Panc1 (cell line): ENCODE measurements around the gene FGGY. TPM values are rescaled to one million over a fixed set of nuclear protein-coding genes. Genes with fewer than 3 reads are reported as not detected.

Experiments used
- ATAC-seq: fragments of 200-7000 bp; cut with Tn5 transposase; 2 replicates; pipeline ENCODE4 v1.9.1; 2020; ENCODE audit warnings: mild to moderate bottlenecking, moderate library complexity
- BruUV-seq: library from RNA; stranded (reverse); fragments of 400-500 nt; replicated peaks from 2 replicates; lab custom pipeline; 2021; lab: Mats Ljungman, UMichigan
- CTCF ChIA-PET: fragments of 300-600 bp; sonication (Branson Sonifier 250); formaldehyde crosslinking; loops from one replicate; lab custom pipeline; 2022; ENCODE audit warnings: antibody characterized with exemption; lab: Charles Lee
- POLR2A ChIA-PET: fragments of 300-600 bp; sonication (Branson Sonifier 250); formaldehyde crosslinking; loops from one replicate; lab custom pipeline; 2022; ENCODE audit warnings: antibody characterized with exemption; lab: Charles Lee
- DNase-seq: peaks from one replicate; pipeline ENCODE4 v3.0.0-alpha.2; 2010; ENCODE audit warnings: low read depth, low spot score
- H3K27ac ChIP-seq: 2 replicates; pipeline ENCODE4 v1.5.1; 2011; ENCODE audit warnings: mild to moderate bottlenecking, low read length, inconsistent platforms
- H3K27me3 ChIP-seq: fragments of 200-500 bp; sonication (Bioruptor generic); 2 replicates; pipeline ENCODE4 v1.6.0; 2014; ENCODE audit warnings: low read length, inconsistent platforms; ENCODE audit not compliant: control insufficient read depth, insufficient read depth
- H3K36me3 ChIP-seq: fragments of 200-500 bp; sonication (Bioruptor generic); 2 replicates; pipeline ENCODE4 v1.5.1; 2014; ENCODE audit warnings: inconsistent platforms, mild to moderate bottlenecking, low read length, moderate library complexity; ENCODE audit not compliant: control insufficient read depth, insufficient read depth
- H3K4me1 ChIP-seq: 2 replicates; pipeline ENCODE4 v1.5.1; 2011; ENCODE audit warnings: inconsistent platforms, mild to moderate bottlenecking, low read length, moderate library complexity; ENCODE audit not compliant: control insufficient read depth, insufficient read depth
- H3K4me3 ChIP-seq, 2 experiments: 2 replicates each; pipeline ENCODE4 v1.5.1; 2011 to 2012; ENCODE audit warnings: low read depth in 2 of 2, low read length in 2 of 2, mild to moderate bottlenecking in 2 of 2, inconsistent platforms in 1 of 2, moderate library complexity in 1 of 2
- H3K9me3 ChIP-seq: fragments of 200-500 bp; sonication (Bioruptor generic); 2 replicates; pipeline ENCODE4 v1.5.1; 2014; ENCODE audit warnings: low read depth, mild to moderate bottlenecking, inconsistent platforms, low read length, moderate library complexity; ENCODE audit not compliant: control insufficient read depth, insufficient read depth
- POLR2AphosphoS5 ChIP-seq: IDR thresholded peaks from 2 replicates; pipeline ENCODE4 v1.6.1; 2012; ENCODE audit warnings: mild to moderate bottlenecking, low read depth, low read length, moderate library complexity
- SIN3A ChIP-seq: IDR thresholded peaks from 2 replicates; pipeline ENCODE4 v1.6.1; 2012; ENCODE audit warnings: low read depth, mild to moderate bottlenecking, low read length, moderate library complexity, borderline replicate concordance; ENCODE audit not compliant: insufficient read depth
- TCF7L2 ChIP-seq: IDR thresholded peaks from 2 replicates; pipeline ENCODE4 v1.6.1; 2011; ENCODE audit warnings: mild to moderate bottlenecking, low read depth, low read length, inconsistent platforms
- in situ Hi-C: cut with HindIII; loops from 2 replicates; pipeline ENCODE4 v1.10.0; 2016; ENCODE audit warnings: low sequenced_read_pairs, low pct_unique_long_range_greater_than_20kb
- intact Hi-C: fragments of 100-400 bp; cut with micrococcal nuclease; formaldehyde crosslinking; loops from one replicate; pipeline ENCODE4 v1.10.0; 2022; ENCODE audit not compliant: unreplicated experiment
- total RNA-seq: library from RNA; stranded (reverse); gene quantifications from one replicate; pipeline ENCODE4 v1.2.1, GENCODE V29; 2021; ENCODE audit not compliant: unreplicated experiment
- TF ChIP-seq, protein P1 (sequence below): fragments of 450-650 bp; IDR thresholded peaks from 2 replicates; pipeline ENCODE4 v1.5.1; 2017; ENCODE audit warnings: mild to moderate bottlenecking
- TF ChIP-seq, protein P2 (sequence below), 2 experiments: IDR thresholded peaks; 2 replicates each; pipeline ENCODE4 v1.6.1; 2011 to 2012; ENCODE audit warnings: low read depth in 2 of 2, control low read depth in 1 of 2, low read length in 1 of 2, mild to moderate bottlenecking in 1 of 2, moderate library complexity in 1 of 2; ENCODE audit not compliant: insufficient read depth in 1 of 2

FGGY gene
- total RNA-seq, 1 experiment from 2014 or later, result 15.5 TPM

DNA sequence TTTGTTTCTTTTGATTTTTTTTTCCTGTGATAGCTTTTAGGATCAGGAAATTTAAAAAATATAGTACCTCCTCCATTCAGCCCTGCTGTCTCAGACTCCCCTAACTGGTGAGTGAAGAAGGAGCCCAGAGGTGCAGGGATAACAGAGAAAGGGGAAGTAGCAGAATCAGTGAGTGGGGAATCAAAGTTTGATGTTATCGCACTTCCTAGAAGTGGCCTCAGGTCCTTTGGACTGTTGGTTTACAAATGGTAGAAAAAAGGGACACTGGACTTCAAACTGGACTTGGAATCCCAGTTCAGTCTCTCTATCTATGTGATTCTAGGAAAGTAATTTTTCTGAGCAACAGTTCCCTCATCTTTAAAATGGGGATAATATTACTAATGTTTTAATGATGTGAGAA lies 99.5 kb downstream of the FGGY start:
- TF ChIP-seq POLR2AphosphoS5, result no peak
- TF ChIP-seq, protein P1, sequence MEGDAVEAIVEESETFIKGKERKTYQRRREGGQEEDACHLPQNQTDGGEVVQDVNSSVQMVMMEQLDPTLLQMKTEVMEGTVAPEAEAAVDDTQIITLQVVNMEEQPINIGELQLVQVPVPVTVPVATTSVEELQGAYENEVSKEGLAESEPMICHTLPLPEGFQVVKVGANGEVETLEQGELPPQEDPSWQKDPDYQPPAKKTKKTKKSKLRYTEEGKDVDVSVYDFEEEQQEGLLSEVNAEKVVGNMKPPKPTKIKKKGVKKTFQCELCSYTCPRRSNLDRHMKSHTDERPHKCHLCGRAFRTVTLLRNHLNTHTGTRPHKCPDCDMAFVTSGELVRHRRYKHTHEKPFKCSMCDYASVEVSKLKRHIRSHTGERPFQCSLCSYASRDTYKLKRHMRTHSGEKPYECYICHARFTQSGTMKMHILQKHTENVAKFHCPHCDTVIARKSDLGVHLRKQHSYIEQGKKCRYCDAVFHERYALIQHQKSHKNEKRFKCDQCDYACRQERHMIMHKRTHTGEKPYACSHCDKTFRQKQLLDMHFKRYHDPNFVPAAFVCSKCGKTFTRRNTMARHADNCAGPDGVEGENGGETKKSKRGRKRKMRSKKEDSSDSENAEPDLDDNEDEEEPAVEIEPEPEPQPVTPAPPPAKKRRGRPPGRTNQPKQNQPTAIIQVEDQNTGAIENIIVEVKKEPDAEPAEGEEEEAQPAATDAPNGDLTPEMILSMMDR, result no peak
- Histone ChIP-seq H3K27ac (no peak overlapping the region), H3K27me3 (no peaks in the 10 kb centered on the region), H3K4me3 (no peak overlapping the region), H3K4me1 (no peaks in the 10 kb centered on the region), H3K9me3 (no peaks in the 10 kb centered on the region), H3K36me3 (no peaks in the 10 kb centered on the region)
- DNase-seq (no peak), ATAC-seq (no peak)
- no TSS peak for BruUV-seq
- POLR2A ChIA-PET, result no interaction called here
- intact Hi-C loops, result no loop called here
- in situ Hi-C loops, result no loop called here
- CTCF ChIA-PET, result no interaction called here

DNA sequence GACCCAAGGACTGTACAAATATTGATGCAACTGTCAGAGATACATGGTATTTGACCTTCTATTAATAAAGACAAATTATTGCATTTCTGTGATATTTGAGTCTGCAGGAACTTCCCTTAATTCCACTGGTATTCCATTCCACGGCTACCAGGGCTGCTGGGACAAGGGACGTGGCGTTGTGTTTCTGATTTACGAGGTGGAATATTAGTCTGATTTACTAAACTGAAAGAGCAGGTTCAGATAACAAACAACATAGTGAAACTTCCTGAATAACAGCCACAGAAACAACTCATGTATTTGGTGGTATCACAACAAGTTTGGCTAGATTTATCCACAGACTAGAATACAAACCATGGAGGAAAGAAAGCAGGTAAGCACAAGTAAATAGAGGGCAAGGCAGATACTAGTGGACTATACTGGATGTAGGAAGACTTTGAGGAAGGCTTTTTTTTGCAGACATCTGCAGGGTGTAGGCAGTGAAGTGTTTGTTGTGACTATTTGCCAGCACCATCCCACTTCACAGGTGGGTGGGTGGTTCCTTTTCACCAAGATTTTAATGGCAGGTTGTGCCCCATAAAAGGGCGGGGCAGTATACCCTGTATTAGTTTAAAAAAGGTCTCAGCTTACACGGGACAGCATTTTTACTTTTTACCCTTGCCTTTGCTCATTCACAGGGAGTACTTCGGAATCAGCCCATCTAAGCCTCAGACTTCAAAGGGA lies 100.4 kb downstream of the FGGY start:
- no peak for DNase-seq
- no peaks in the 10 kb centered on the region for H3K36me3 ChIP-seq
- CTCF ChIA-PET, result no interaction called here
- POLR2A ChIA-PET, result no interaction called here
- TF ChIP-seq, protein P1, result no peak
- no peak for TF ChIP-seq POLR2AphosphoS5
- no peak for TF ChIP-seq SIN3A
- TF ChIP-seq TCF7L2, result no peak
- TF ChIP-seq, protein P2, sequence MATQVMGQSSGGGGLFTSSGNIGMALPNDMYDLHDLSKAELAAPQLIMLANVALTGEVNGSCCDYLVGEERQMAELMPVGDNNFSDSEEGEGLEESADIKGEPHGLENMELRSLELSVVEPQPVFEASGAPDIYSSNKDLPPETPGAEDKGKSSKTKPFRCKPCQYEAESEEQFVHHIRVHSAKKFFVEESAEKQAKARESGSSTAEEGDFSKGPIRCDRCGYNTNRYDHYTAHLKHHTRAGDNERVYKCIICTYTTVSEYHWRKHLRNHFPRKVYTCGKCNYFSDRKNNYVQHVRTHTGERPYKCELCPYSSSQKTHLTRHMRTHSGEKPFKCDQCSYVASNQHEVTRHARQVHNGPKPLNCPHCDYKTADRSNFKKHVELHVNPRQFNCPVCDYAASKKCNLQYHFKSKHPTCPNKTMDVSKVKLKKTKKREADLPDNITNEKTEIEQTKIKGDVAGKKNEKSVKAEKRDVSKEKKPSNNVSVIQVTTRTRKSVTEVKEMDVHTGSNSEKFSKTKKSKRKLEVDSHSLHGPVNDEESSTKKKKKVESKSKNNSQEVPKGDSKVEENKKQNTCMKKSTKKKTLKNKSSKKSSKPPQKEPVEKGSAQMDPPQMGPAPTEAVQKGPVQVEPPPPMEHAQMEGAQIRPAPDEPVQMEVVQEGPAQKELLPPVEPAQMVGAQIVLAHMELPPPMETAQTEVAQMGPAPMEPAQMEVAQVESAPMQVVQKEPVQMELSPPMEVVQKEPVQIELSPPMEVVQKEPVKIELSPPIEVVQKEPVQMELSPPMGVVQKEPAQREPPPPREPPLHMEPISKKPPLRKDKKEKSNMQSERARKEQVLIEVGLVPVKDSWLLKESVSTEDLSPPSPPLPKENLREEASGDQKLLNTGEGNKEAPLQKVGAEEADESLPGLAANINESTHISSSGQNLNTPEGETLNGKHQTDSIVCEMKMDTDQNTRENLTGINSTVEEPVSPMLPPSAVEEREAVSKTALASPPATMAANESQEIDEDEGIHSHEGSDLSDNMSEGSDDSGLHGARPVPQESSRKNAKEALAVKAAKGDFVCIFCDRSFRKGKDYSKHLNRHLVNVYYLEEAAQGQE (IDR thresholded peaks at IDR 0.05; ENCODE audit: insufficient read depth in 1 of 2, low read depth in 2 of 2, low read length in 1 of 2), result no peak
- H3K27me3 ChIP-seq, result no peaks in the 10 kb centered on the region
- ATAC-seq, result no peak
- no peaks in the 10 kb centered on the region for H3K9me3 ChIP-seq
- in situ Hi-C loops, result no loop called here
- intact Hi-C loops, result no loop called here
- H3K27ac ChIP-seq, result no peak overlapping the region
- no peak overlapping the region for H3K4me3 ChIP-seq
- no peaks in the 10 kb centered on the region for H3K4me1 ChIP-seq
- BruUV-seq, result no TSS peak
